Astrocyte (in vitro differentiated cells and primary cell): ENCODE data around the gene ATP6V1F. TPM values are rescaled to one million over a fixed set of nuclear protein-coding genes. Genes with fewer than 3 reads are reported as not detected.

ENCODE experiments used
- DNase-seq: peaks from one replicate; pipeline ENCODE4 v3.0.0-alpha.2; 2010; ENCODE audit warnings: low read depth
- FAIRE-seq: peaks from 2 replicates; lab custom pipeline; 2011; peaks lifted over from hg19 to GRCh38; lab: Jason Lieb, UNC
- H2AFZ ChIP-seq: 2 replicates; pipeline ENCODE4 v1.6.0; 2012; ENCODE audit warnings: low read depth, low read length, inconsistent platforms
- H3K27ac ChIP-seq: 2 replicates; pipeline ENCODE4 v1.5.1; 2011; ENCODE audit warnings: low read depth, low read length, inconsistent platforms
- H3K27me3 ChIP-seq: 2 replicates; pipeline ENCODE4 v1.6.0; 2011; ENCODE audit warnings: low read length, inconsistent platforms; ENCODE audit not compliant: insufficient read depth
- H3K36me3 ChIP-seq: 2 replicates; pipeline ENCODE4 v1.5.1; 2011; ENCODE audit warnings: low read length, inconsistent platforms; ENCODE audit not compliant: insufficient read depth
- H3K4me1 ChIP-seq: 2 replicates; pipeline ENCODE4 v1.5.1; 2011; ENCODE audit warnings: low read length, inconsistent platforms; ENCODE audit not compliant: insufficient read depth
- H3K4me2 ChIP-seq: 2 replicates; pipeline ENCODE4 v1.6.0; 2012; ENCODE audit warnings: low read length, inconsistent platforms
- H3K4me3 ChIP-seq: 2 replicates; pipeline ENCODE4 v1.5.1; 2011; ENCODE audit warnings: low read depth, mild to moderate bottlenecking, low read length, inconsistent platforms; ENCODE audit not compliant: insufficient read depth
- H3K79me2 ChIP-seq: 2 replicates; pipeline ENCODE4 v1.6.0; 2012; ENCODE audit warnings: mild to moderate bottlenecking, low read length, inconsistent platforms; ENCODE audit not compliant: insufficient read depth
- H3K9ac ChIP-seq: 2 replicates; pipeline ENCODE4 v1.6.0; 2012; ENCODE audit warnings: mild to moderate bottlenecking, low read length, inconsistent platforms
- H3K9me3 ChIP-seq: 2 replicates; pipeline ENCODE4 v1.5.1; 2012; ENCODE audit warnings: low read depth, mild to moderate bottlenecking, low read length, inconsistent platforms; ENCODE audit not compliant: insufficient read depth
- H4K20me1 ChIP-seq: 2 replicates; pipeline ENCODE4 v1.6.0; 2012; ENCODE audit warnings: low read length, inconsistent platforms; ENCODE audit not compliant: insufficient read depth
- H3K27ac Mint-ChIP-seq: one replicate; pipeline ENCODE4 v1.8.0; 2021; ENCODE audit warnings: mild to moderate bottlenecking, mixed read lengths; ENCODE audit not compliant: unreplicated experiment
- H3K27me3 Mint-ChIP-seq: one replicate; pipeline ENCODE4 v1.8.0; 2021; ENCODE audit warnings: low read depth, mixed read lengths; ENCODE audit not compliant: unreplicated experiment
- H3K36me3 Mint-ChIP-seq: one replicate; pipeline ENCODE4 v1.8.0; 2021; ENCODE audit warnings: low read depth, mixed read lengths; ENCODE audit not compliant: unreplicated experiment
- H3K4me1 Mint-ChIP-seq: one replicate; pipeline ENCODE4 v1.8.0; 2021; ENCODE audit warnings: low read depth, mixed read lengths; ENCODE audit not compliant: unreplicated experiment
- H3K4me3 Mint-ChIP-seq: one replicate; pipeline ENCODE4 v1.8.0; 2021; ENCODE audit warnings: mild to moderate bottlenecking, moderate library complexity, mixed read lengths; ENCODE audit not compliant: unreplicated experiment
- H3K9me3 Mint-ChIP-seq: one replicate; pipeline ENCODE4 v1.8.0; 2021; ENCODE audit warnings: mild to moderate bottlenecking, mixed read lengths; ENCODE audit not compliant: unreplicated experiment
- CTCF ChIP-seq: IDR thresholded peaks from 2 replicates; pipeline ENCODE4 v1.5.1; 2011; ENCODE audit warnings: low read depth, mild to moderate bottlenecking, inconsistent platforms, low read length, moderate library complexity; ENCODE audit not compliant: insufficient read depth
- EZH2 ChIP-seq: IDR thresholded peaks from 2 replicates; pipeline ENCODE4 v1.6.1; 2012; ENCODE audit warnings: mild to moderate bottlenecking, low read length, inconsistent platforms; ENCODE audit not compliant: insufficient read depth
- total RNA-seq: library from RNA; stranded (reverse); gene quantifications from 2 replicates; pipeline ENCODE4 v1.2.1, GENCODE V29; 2021

The ATP6V1F gene
- total RNA-seq, 1 donor from 2014 or later = 193 TPM

- H3K4me3 ChIP-seq = peak overlapping the region; percentile 93
- peaks cover 11% of the 10 kb centered on the region for H3K36me3 Mint-ChIP-seq
- peaks cover 20% of the 10 kb centered on the region for H3K36me3 ChIP-seq
- H3K4me3 Mint-ChIP-seq = peak overlapping the region; percentile 95
- peaks cover 70% of the 10 kb centered on the region for H4K20me1 ChIP-seq
- peaks cover 24% of the 10 kb centered on the region for H3K4me1 Mint-ChIP-seq
- peak overlapping the region; percentile 90 for H3K27ac ChIP-seq
- peaks cover 76% of the 10 kb centered on the region for H3K79me2 ChIP-seq
- TF ChIP-seq EZH2 (no peak), CTCF (no peak)
- DNase-seq = peak; percentile 93
- H3K27me3 ChIP-seq = no peaks in the 10 kb centered on the region
- H3K4me2 ChIP-seq = peak overlapping the region; percentile 99
- no peaks in the 10 kb centered on the region for H3K27me3 Mint-ChIP-seq
- no peak for FAIRE-seq
- no peak overlapping the region for H2AFZ ChIP-seq
- H3K9me3 Mint-ChIP-seq = no peaks in the 10 kb centered on the region
- no peaks in the 10 kb centered on the region for H3K9me3 ChIP-seq
- peak overlapping the region; percentile 93 for H3K9ac ChIP-seq
- peak overlapping the region; percentile 91 for H3K27ac Mint-ChIP-seq
- H3K4me1 ChIP-seq = peaks cover 58% of the 10 kb centered on the region
Observed at GRCh38 chr7:128833148-128833945, 29.3 kb upstream of the ATP6V1F start.

- no peak for DNase-seq
- Histone ChIP-seq H3K9ac (peak overlapping the region; percentile 93), H3K9me3 (no peaks in the 10 kb centered on the region), H3K79me2 (peaks cover 82% of the 10 kb centered on the region), H4K20me1 (peaks cover 76% of the 10 kb centered on the region), H2AFZ (no peak overlapping the region), H3K27ac (peak overlapping the region; percentile 90), H3K27me3 (no peaks in the 10 kb centered on the region), H3K4me2 (peak overlapping the region; percentile 99), H3K36me3 (peaks cover 26% of the 10 kb centered on the region), H3K4me1 (peaks cover 53% of the 10 kb centered on the region), H3K4me3 (peak overlapping the region; percentile 34)
- TF ChIP-seq CTCF = no peak
- TF ChIP-seq EZH2 = no peak
- Mint-ChIP-seq H3K36me3 (peaks cover 11% of the 10 kb centered on the region), H3K27ac (peak overlapping the region; percentile 91), H3K4me3 (peak overlapping the region; percentile 95), H3K27me3 (no peaks in the 10 kb centered on the region), H3K4me1 (peaks cover 19% of the 10 kb centered on the region), H3K9me3 (no peaks in the 10 kb centered on the region)
- no peak for FAIRE-seq
Observed at GRCh38 chr7:128833946-128834325, 28.7 kb upstream of the ATP6V1F start.

- H3K4me3 Mint-ChIP-seq = no peak overlapping the region
- H3K27me3 Mint-ChIP-seq = no peaks in the 10 kb centered on the region
- Histone ChIP-seq H3K27ac (peak overlapping the region; percentile 73), H3K4me1 (peaks cover 42% of the 10 kb centered on the region), H3K9ac (peak overlapping the region; percentile 73), H2AFZ (no peak overlapping the region), H3K27me3 (no peaks in the 10 kb centered on the region), H3K36me3 (peaks cover 37% of the 10 kb centered on the region), H3K4me3 (no peak overlapping the region), H3K79me2 (peaks cover 94% of the 10 kb centered on the region), H3K4me2 (peak overlapping the region; percentile 65), H3K9me3 (no peaks in the 10 kb centered on the region), H4K20me1 (peaks cover 89% of the 10 kb centered on the region)
- H3K27ac Mint-ChIP-seq = peak overlapping the region; percentile 58
- no peaks in the 10 kb centered on the region for H3K9me3 Mint-ChIP-seq
- FAIRE-seq = no peak
- DNase-seq = no peak
- TF ChIP-seq CTCF (no peak), EZH2 (no peak)
- peaks cover 16% of the 10 kb centered on the region for H3K36me3 Mint-ChIP-seq
- peaks cover 13% of the 10 kb centered on the region for H3K4me1 Mint-ChIP-seq
Observed at GRCh38 chr7:128835231-128835751, 27.4 kb upstream of the ATP6V1F start.
